SK-N-SH treated with all-trans-retinoic acid at 6 μM for 48 hours (cell line): ENCODE measurements around the gene SEC16A.

Experiments used
- ARNTL ChIP-seq: fragments of 450-650 bp; formaldehyde crosslinking; IDR thresholded peaks from 2 replicates; pipeline ENCODE4 v1.5.0; 2020; ENCODE audit warnings: low read depth, mild to moderate bottlenecking, moderate library complexity, borderline replicate concordance
- ESRRG ChIP-seq: fragments of 250-450 bp; sonication (Bioruptor Pico); IDR thresholded peaks from 2 replicates; pipeline ENCODE4 v1.6.1; 2021; ENCODE audit warnings: mild to moderate bottlenecking
- GLIS3 ChIP-seq: fragments of 250-450 bp; sonication (Bioruptor Pico); IDR thresholded peaks from 2 replicates; pipeline ENCODE4 v1.5.0; 2020; ENCODE audit warnings: mild to moderate bottlenecking, moderate library complexity
- OSR1 ChIP-seq: fragments of 250-450 bp; sonication (Bioruptor Pico); IDR thresholded peaks from 2 replicates; pipeline ENCODE4 v1.8.0; 2022; ENCODE audit warnings: moderate library complexity, mild to moderate bottlenecking, inconsistent platforms
- PATZ1 ChIP-seq: fragments of 250-450 bp; sonication (Bioruptor Pico); IDR thresholded peaks from 2 replicates; pipeline ENCODE4 v1.8.0; 2020; ENCODE audit warnings: mild to moderate bottlenecking, moderate library complexity, borderline replicate concordance
- TCF4 ChIP-seq: fragments of 250-450 bp; sonication (Bioruptor Pico); IDR thresholded peaks from 2 replicates; pipeline ENCODE4 v1.8.0; 2021; ENCODE audit warnings: mild to moderate bottlenecking, moderate library complexity, borderline replicate concordance
- ZFP3 ChIP-seq: fragments of 250-450 bp; sonication (Bioruptor Pico); IDR thresholded peaks from 2 replicates; pipeline ENCODE4 v1.5.0; 2020; ENCODE audit warnings: mild to moderate bottlenecking, moderate library complexity
- ZNF70 ChIP-seq: fragments of 450-650 bp; formaldehyde crosslinking; IDR thresholded peaks from 2 replicates; pipeline ENCODE4 v1.5.0; 2020; ENCODE audit warnings: mild to moderate bottlenecking, moderate library complexity
- TF ChIP-seq, protein P1 (sequence below): fragments of 250-450 bp; sonication (Bioruptor Pico); IDR thresholded peaks from 2 replicates; pipeline ENCODE4 v1.5.1; 2021; ENCODE audit warnings: mild to moderate bottlenecking, moderate library complexity

GRCh38 chr9:136403538-136403914, 79.3 kb downstream of the SEC16A start:
- no peak for TF ChIP-seq ZFP3 (CRISPR knock-in tag)
- no peak for TF ChIP-seq ESRRG (CRISPR knock-in tag)
- TF ChIP-seq OSR1 (CRISPR knock-in tag): no peak
- no peak for TF ChIP-seq PATZ1 (CRISPR knock-in tag)
- no peak for TF ChIP-seq ARNTL (CRISPR knock-in tag)
- TF ChIP-seq, protein P1, sequence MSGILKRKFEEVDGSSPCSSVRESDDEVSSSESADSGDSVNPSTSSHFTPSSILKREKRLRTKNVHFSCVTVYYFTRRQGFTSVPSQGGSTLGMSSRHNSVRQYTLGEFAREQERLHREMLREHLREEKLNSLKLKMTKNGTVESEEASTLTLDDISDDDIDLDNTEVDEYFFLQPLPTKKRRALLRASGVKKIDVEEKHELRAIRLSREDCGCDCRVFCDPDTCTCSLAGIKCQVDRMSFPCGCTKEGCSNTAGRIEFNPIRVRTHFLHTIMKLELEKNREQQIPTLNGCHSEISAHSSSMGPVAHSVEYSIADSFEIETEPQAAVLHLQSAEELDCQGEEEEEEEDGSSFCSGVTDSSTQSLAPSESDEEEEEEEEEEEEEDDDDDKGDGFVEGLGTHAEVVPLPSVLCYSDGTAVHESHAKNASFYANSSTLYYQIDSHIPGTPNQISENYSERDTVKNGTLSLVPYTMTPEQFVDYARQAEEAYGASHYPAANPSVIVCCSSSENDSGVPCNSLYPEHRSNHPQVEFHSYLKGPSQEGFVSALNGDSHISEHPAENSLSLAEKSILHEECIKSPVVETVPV: no peak
- TF ChIP-seq GLIS3 (CRISPR knock-in tag): no peak
- TF ChIP-seq TCF4: no peak
- no peak for TF ChIP-seq ZNF70 (CRISPR knock-in tag)
